ENCODE measurements around the gene RPP21.

RPP21 gene

GRCh38 chr6:30391240-30391639, 46.3 kb downstream of the RPP21 start:
- DNase-seq, result no peak
- no peak overlapping the region for H3K4me3 ChIP-seq (ENCODE audit: low read depth, low read length)
- H3K27ac ChIP-seq, result no peak overlapping the region
- H3K9me3 ChIP-seq (ENCODE audit: severe bottlenecking), result no peaks in the 10 kb centered on the region
- H3K27me3 ChIP-seq (ENCODE audit: insufficient read depth, low read depth, severe bottlenecking), result peaks cover 78% of the 10 kb centered on the region
- no peak for TF ChIP-seq CTCF (IDR thresholded peaks at IDR 0.05; ENCODE audit: low read depth, low read length)
- H3K36me3 ChIP-seq, result no peaks in the 10 kb centered on the region

GRCh38 chr6:30394139-30394538, 49.2 kb downstream of the RPP21 start:
- no peaks in the 10 kb centered on the region for H3K9me3 ChIP-seq (ENCODE audit: severe bottlenecking)
- TF ChIP-seq CTCF (IDR thresholded peaks at IDR 0.05; ENCODE audit: low read depth, low read length), result no peak
- H3K27ac ChIP-seq, result no peak overlapping the region
- no peak overlapping the region for H3K4me3 ChIP-seq (ENCODE audit: low read depth, low read length)
- peaks cover 77% of the 10 kb centered on the region for H3K27me3 ChIP-seq (ENCODE audit: insufficient read depth, low read depth, severe bottlenecking)
- DNase-seq, result no peak
- H3K36me3 ChIP-seq, result no peaks in the 10 kb centered on the region

Measured in WERI-Rb-1 (cell line).